Adrenal gland (tissue), 5 donors: ENCODE data around the gene SCN8A.

Experiments
- CTCF ChIP-seq, 6 experiments: fragments of 450-650 bp in 4 of 6; fragments of 200-600 bp in 2 of 6; sonication (generic) in 1 of 6; IDR thresholded peaks; 1 replicate in 5 of 6; 2 replicates in 1 of 6; pipeline versions ENCODE4 v1.5.1 to v1.8.0; 2016 to 2021; ENCODE audit warnings: antibody characterized with exemption in 6 of 6, mild to moderate bottlenecking in 2 of 6, moderate library complexity in 1 of 6
- POLR2A ChIP-seq, 2 donors: fragments of 450-650 bp; IDR thresholded peaks; one replicate each; pipeline ENCODE4 v1.6.1; 2017; ENCODE audit warnings: antibody characterized with exemption in 2 of 2, mild to moderate bottlenecking in 2 of 2, moderate library complexity in 1 of 2
- donor health status: DM: no; HTN: no; CAD: no.

- no peak for TF ChIP-seq CTCF (IDR thresholded peaks at IDR 0.05)
- no peak for TF ChIP-seq POLR2A (IDR thresholded peaks at IDR 0.05)
These were observed 186.4 kb downstream of the SCN8A start for GRCh38 chr12:51777457-51777856.
